Endodermal cell (in vitro differentiated cells): ENCODE data around the gene KLHL22. TPM values are rescaled to one million over a fixed set of nuclear protein-coding genes. Genes with fewer than 3 reads are reported as not detected.
"Not testable (repeated sequence)": the region's sequence is repeated elsewhere in the genome, so short reads cannot be mapped to it uniquely, and the experiment has no call there.

Experiments used
- DNase-seq: peaks from one replicate; pipeline ENCODE4 v3.0.0-alpha.2; 2017
- H3K27ac ChIP-seq: 2 replicates; pipeline ENCODE4 v1.5.1; 2013; ENCODE audit warnings: mild to moderate bottlenecking, low read depth, low read length, moderate library complexity
- H3K27me3 ChIP-seq: 2 replicates; pipeline ENCODE4 v1.6.1; 2013; ENCODE audit warnings: mild to moderate bottlenecking, low read length, moderate library complexity; ENCODE audit not compliant: insufficient read depth, control insufficient read depth, poor library complexity, severe bottlenecking
- H3K36me3 ChIP-seq: 2 replicates; pipeline ENCODE4 v1.7.0; 2013; ENCODE audit warnings: mild to moderate bottlenecking, low read length, moderate library complexity; ENCODE audit not compliant: control insufficient read depth, insufficient read depth
- H3K4me1 ChIP-seq: one replicate; pipeline ENCODE4 v1.7.0; 2013; ENCODE audit warnings: low read length; ENCODE audit not compliant: control insufficient read depth, insufficient read depth
- H3K4me3 ChIP-seq: 2 replicates; pipeline ENCODE4 v1.5.1; 2013; ENCODE audit warnings: mild to moderate bottlenecking, low read length, moderate library complexity
- H3K9ac ChIP-seq: 2 replicates; pipeline ENCODE4 v1.6.1; 2013; ENCODE audit warnings: mild to moderate bottlenecking, low read length, moderate library complexity; ENCODE audit not compliant: poor library complexity, severe bottlenecking; ENCODE audit errors: extremely low read depth
- H3K9me3 ChIP-seq: 2 replicates; pipeline ENCODE4 v1.6.1; 2013; ENCODE audit warnings: mild to moderate bottlenecking, low read length, moderate library complexity; ENCODE audit not compliant: control insufficient read depth
- H3K27ac Mint-ChIP-seq: 2 replicates; pipeline ENCODE4 v1.8.0; 2020; ENCODE audit warnings: mixed read lengths
- H3K27me3 Mint-ChIP-seq: 2 replicates; pipeline ENCODE4 v1.8.0; 2021; ENCODE audit warnings: mild to moderate bottlenecking, mixed read lengths; ENCODE audit not compliant: insufficient read depth
- H3K36me3 Mint-ChIP-seq: 2 replicates; pipeline ENCODE4 v1.8.0; 2020; ENCODE audit warnings: low read depth, mixed read lengths
- H3K4me1 Mint-ChIP-seq: 2 replicates; pipeline ENCODE4 v1.8.0; 2020; ENCODE audit warnings: mixed read lengths
- H3K4me3 Mint-ChIP-seq: 2 replicates; pipeline ENCODE4 v1.8.0; 2020; ENCODE audit warnings: mild to moderate bottlenecking, moderate library complexity, mixed read lengths
- H3K9me3 Mint-ChIP-seq: 2 replicates; pipeline ENCODE4 v1.8.0; 2020; ENCODE audit warnings: mild to moderate bottlenecking, mixed read lengths
- CTCF ChIP-seq: fragments of 200-600 bp; sonication (generic); conservative IDR thresholded peaks from 2 replicates; pipeline ENCODE4 v1.5.0; 2021; ENCODE audit warnings: antibody characterized with exemption, mild to moderate bottlenecking
- WGBS, 2 experiments: methylation state at CpG; one replicate each; pipeline versions ENCODE4 v1.1.5 to v1.1.7; 2013; ENCODE audit warnings: missing lambda C conversion rate in 2 of 2, mixed read lengths in 1 of 2; ENCODE audit not compliant: insufficient coverage in 1 of 2, insufficient read length in 1 of 2; 5-methylcytosine and 5-hydroxymethylcytosine counted together
- total RNA-seq, 2 donors: library from RNA; stranded (reverse); fragmentation: NEBNext Ultra II Directional in 1 of 2; extraction: Animal tissue kit (Norgen Biotek cat#: 25700) in 1 of 2; gene quantifications; 2 replicates in 1 of 2; 3 replicates in 1 of 2; pipeline ENCODE4 v1.2.1, GENCODE V29; 2021

KLHL22 gene
- total RNA-seq, 2 donors from 2014 or later = 26.5 to 32.8 TPM

- Mint-ChIP-seq H3K36me3 (peaks cover 18% of the 10 kb centered on the region), H3K9me3 (no peaks in the 10 kb centered on the region), H3K27me3 (no peaks in the 10 kb centered on the region), H3K4me1 (no peaks in the 10 kb centered on the region), H3K4me3 (no peak overlapping the region), H3K27ac (no peak overlapping the region)
- DNase-seq = no peak
- no peak overlapping the region for H3K9ac ChIP-seq
- no peaks in the 10 kb centered on the region for H3K9me3 ChIP-seq
- H3K4me3 ChIP-seq = no peak overlapping the region
- H3K4me1 ChIP-seq = no peaks in the 10 kb centered on the region
- H3K27me3 ChIP-seq = no peaks in the 10 kb centered on the region
- WGBS, 2 experiments = 95% methylated on average over 1 of the region's 1 CpG; no CpG with 5 or more reads in 1 of the 2 experiments
- H3K36me3 ChIP-seq = peaks cover 7% of the 10 kb centered on the region
- TF ChIP-seq CTCF = no peak
- no peak overlapping the region for H3K27ac ChIP-seq
Measured at GRCh38 chr22:20479612-20480196, 15.9 kb downstream of the KLHL22 start.

GRCh38 chr22:20478059-20478458 is 17.5 kb downstream of the KLHL22 start:
- not testable (repeated sequence) for H3K4me1 Mint-ChIP-seq, H3K27me3 ChIP-seq, H3K4me3 ChIP-seq, H3K27ac Mint-ChIP-seq, H3K4me3 Mint-ChIP-seq, H3K36me3 ChIP-seq, H3K27ac ChIP-seq, H3K9ac ChIP-seq, DNase-seq, H3K4me1 ChIP-seq, H3K9me3 Mint-ChIP-seq, H3K27me3 Mint-ChIP-seq, H3K9me3 ChIP-seq
- WGBS, 2 experiments = 97% methylated on average over 6 of the region's 6 CpGs; no CpG with 5 or more reads in 1 of the 2 experiments
- H3K36me3 Mint-ChIP-seq = peaks cover 12% of the 10 kb centered on the region

GRCh38 chr22:20475569-20475968 is 20.0 kb downstream of the KLHL22 start:
- not testable (repeated sequence) for H3K4me3 Mint-ChIP-seq, H3K9ac ChIP-seq, H3K27ac ChIP-seq, H3K4me1 ChIP-seq, DNase-seq, H3K4me1 Mint-ChIP-seq, H3K27ac Mint-ChIP-seq, H3K27me3 ChIP-seq, H3K9me3 ChIP-seq, H3K27me3 Mint-ChIP-seq, H3K4me3 ChIP-seq, H3K9me3 Mint-ChIP-seq, H3K36me3 ChIP-seq
- 96 to 98% methylated on average over 8 to 12 of the region's 12 CpGs for WGBS, 2 experiments
- peaks cover 17% of the 10 kb centered on the region for H3K36me3 Mint-ChIP-seq

GRCh38 chr22:20475115-20475436 is 20.5 kb downstream of the KLHL22 start:
- Histone ChIP-seq H3K4me3 (no peak overlapping the region), H3K36me3 (peaks cover 8% of the 10 kb centered on the region), H3K4me1 (no peaks in the 10 kb centered on the region), H3K27ac (no peak overlapping the region), H3K9me3 (no peaks in the 10 kb centered on the region), H3K27me3 (no peaks in the 10 kb centered on the region), H3K9ac (no peak overlapping the region)
- Mint-ChIP-seq H3K9me3 (no peaks in the 10 kb centered on the region), H3K27ac (no peak overlapping the region), H3K27me3 (no peaks in the 10 kb centered on the region), H3K4me1 (no peaks in the 10 kb centered on the region), H3K36me3 (peaks cover 15% of the 10 kb centered on the region), H3K4me3 (no peak overlapping the region)
- DNase-seq = no peak
- no peak for TF ChIP-seq CTCF
- 92 to 95% methylated on average over 3 of the region's 4 CpGs for WGBS, 2 experiments
